ENCODE measurements around the gene THEMIS2.

DNA sequence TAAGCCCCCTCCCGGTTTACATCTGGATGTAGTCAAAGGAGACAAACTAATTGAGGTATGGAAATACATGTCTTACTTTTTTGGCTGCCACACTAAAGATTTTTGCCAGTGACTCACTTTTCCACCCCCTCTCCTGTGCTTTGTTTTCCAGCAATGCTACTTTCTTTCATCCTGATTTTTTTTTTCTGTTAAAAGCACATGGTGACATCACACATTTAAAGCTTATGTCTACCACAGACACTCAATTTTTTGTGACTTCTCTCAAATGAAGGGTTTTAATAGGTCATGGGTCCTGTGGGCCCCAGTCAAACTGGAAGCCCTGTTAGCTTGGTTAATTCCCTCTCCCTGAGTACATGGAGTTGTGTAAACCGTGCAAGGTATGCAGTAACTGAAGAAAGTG lies 39.6 kb upstream of the THEMIS2 start:
- TF ChIP-seq ZFX (IDR thresholded peaks at IDR 0.05; ENCODE audit: borderline replicate concordance): no peak
- TF ChIP-seq, protein P1, sequence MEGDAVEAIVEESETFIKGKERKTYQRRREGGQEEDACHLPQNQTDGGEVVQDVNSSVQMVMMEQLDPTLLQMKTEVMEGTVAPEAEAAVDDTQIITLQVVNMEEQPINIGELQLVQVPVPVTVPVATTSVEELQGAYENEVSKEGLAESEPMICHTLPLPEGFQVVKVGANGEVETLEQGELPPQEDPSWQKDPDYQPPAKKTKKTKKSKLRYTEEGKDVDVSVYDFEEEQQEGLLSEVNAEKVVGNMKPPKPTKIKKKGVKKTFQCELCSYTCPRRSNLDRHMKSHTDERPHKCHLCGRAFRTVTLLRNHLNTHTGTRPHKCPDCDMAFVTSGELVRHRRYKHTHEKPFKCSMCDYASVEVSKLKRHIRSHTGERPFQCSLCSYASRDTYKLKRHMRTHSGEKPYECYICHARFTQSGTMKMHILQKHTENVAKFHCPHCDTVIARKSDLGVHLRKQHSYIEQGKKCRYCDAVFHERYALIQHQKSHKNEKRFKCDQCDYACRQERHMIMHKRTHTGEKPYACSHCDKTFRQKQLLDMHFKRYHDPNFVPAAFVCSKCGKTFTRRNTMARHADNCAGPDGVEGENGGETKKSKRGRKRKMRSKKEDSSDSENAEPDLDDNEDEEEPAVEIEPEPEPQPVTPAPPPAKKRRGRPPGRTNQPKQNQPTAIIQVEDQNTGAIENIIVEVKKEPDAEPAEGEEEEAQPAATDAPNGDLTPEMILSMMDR (IDR thresholded peaks at IDR 0.05): no peak

All from 22Rv1 (cell line).